HG03558 (cell line): Measurements from ENCODE around the gene TGM6.
"Not testable (repeated sequence)": the region's sequence is repeated elsewhere in the genome, so short reads cannot be mapped to it uniquely, and the experiment has no call there.

Experiments used
- ATAC-seq: cut with Tn5 transposase; IDR thresholded peaks from one replicate; pipeline ENCODE4 v1.9.1; 2021; ENCODE audit warnings: moderate number of reproducible peaks; ENCODE audit not compliant: unreplicated experiment; ENCODE audit errors: extremely low read depth

The TGM6 gene

DNA sequence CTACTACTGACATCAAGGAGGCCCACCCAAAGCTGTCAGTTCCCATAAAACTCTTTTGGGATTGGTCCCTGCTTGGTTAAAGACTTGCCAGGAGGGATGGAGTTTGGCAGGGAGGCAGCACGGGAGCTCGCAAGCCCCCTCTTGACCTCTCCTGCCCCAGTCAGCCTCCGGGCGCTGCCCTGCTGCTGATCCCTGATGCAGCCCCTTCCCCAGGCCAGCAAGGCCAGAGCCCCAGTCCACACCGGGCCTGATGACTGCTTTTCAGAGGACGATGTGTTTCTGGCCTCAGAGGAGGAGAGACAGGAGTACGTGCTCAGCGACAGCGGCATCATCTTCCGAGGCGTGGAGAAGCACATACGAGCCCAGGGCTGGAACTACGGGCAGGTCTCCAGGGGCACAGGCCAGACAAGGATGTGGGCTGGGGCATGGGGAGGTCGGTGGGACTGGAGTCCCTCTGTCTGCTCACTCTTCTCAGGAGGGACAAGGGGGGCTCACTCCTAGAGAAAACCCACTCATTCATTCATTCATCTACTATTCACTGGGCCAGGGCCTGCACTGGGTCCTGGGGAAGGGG, 15.6 kb downstream of the TGM6 start:
- ATAC-seq = no peak

DNA sequence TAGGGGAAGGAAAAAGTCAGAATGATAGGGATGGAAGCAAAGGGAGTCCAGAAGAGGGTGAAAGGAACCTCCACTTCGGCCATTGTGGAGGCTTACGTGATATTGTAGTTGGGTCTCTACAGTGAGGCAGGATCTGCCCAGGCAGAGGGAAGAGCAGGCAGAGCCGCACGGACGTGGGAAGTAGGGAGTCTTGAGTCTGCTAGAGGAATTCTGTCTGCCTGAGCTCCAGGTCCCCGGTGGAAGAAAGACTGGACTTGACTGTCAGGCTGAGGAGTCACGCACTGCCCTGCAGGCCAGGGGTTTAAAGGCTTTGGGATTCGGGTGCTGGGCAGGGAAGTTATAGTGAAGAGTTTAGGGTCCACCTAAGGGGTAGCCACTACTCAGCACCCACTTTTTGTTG, 16.4 kb downstream of the TGM6 start:
- ATAC-seq = no peak

DNA sequence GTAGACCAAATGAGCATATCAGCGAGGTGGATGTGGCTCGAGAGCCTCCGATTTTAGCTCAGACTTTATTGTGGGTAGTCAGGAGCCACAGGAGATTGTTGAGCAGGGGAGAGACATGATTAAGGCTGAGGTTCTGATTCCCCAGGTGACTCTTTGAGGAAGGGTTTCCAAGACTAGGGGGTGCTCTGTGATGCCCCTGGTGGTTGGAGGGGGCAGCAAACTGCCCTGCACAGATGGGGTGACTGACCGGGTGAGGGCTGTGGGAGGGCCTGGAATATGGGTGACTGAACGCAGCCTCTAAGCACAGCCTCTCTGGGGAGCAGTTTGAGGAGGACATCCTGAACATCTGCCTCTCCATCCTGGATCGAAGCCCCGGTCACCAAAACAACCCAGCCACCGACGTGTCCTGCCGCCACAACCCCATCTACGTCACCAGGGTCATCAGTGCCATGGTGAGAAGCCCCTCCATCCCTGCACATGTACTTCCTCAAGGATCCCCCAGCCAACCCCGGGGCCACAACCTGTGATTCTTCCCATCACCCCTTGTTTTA, 17.0 kb downstream of the TGM6 start:
- no peak for ATAC-seq

DNA sequence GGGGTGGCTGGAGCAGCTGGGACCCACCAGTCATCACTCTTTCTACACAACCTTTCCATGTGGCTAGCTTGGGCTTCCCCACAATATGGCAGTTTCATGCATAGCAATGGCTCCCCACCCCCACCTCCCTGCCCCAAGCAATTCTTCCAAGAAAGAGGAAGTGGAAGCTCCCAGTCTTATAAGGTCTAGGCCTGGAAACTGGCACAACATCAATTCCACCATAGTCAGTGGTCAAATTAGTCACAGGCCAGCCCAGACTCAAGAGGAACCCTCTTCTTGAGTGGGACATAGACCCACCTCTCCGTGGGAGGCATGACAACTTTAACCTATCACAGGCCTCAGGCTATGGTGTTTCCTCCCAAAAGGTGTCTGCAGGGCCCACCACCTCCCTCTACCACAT, 17.7 kb downstream of the TGM6 start:
- no peak for ATAC-seq

DNA sequence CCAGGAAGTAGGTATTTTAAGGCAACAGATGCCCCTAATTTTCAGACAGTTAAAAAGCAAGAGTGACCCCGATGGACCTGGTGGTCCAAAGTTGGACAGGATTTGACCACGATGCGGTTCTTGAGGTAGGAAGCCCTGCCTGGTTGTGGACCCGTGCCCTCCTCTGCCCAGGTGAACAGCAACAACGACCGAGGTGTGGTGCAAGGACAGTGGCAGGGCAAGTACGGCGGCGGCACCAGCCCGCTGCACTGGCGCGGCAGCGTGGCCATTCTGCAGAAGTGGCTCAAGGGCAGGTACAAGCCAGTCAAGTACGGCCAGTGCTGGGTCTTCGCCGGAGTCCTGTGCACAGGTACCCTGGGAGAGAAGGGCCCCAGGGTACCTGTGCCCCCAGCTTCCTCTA, 18.7 kb downstream of the TGM6 start:
- no peak for ATAC-seq

DNA sequence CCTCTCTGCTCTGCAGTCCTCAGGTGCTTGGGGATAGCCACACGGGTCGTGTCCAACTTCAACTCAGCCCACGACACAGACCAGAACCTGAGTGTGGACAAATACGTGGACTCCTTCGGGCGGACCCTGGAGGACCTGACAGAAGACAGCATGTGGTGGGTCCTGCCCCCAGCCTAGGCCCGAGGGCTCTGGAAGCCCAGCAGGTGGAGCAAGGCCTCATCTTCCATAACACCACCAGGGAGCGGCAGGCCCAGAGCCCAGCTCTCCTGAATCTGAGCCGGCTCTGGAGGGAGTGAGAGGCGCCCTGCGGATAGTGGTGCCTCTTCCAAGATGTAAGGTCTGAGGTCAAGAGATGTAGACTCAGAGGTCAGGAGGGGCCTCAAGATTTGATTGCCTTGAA, 19.6 kb downstream of the TGM6 start:
- ATAC-seq = no peak

DNA sequence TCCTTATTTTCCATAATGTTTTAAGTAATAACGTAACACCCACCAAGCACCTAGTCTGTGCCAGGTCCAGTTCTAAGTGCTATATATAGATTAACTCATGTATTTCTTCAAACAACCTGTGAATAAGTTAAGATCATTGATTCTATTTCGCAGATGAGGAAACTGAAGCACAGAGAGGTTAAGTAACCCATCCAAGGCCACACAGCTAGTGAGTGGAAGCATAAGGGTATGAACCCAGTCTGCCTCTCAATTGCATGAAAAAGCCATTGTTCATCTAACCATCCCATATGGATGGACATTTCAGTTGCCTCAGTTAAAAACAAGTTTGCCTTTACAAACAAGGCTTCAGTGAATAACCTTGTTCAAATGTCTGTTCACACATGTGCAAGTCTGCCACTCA, 20.8 kb downstream of the TGM6 start:
- no peak for ATAC-seq

DNA sequence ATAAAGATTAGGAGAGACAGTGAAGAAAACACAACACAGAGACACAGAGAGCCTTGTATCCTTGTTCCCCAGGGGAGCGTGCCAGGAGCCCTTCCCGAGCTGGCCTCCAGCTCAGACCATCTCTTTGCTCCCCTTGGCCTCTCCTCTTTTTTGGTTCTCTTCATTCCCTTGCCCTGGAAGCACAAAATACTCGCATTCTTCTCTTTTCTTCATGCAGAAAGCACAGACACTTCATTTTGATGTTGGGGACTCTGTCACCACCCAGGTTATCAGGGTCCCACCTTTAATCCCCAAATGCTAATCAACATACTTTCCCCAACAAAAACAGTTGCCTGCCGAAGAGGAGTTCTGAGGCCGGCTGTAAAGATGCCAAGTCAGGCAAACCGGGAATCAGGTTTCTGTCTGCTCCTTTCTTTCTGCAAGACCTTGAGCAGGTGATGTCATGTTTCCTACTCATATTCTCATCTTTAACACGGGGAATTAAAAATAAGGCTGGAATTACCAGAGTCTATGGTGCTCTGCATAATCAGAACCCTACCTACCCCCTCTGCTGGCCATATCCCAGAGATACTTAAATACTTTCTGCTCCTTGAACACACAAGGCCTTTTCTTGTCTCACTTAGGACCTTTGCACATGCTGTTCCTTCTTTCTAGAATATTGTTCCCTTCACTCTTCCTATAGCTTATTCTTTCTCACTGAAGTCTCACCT, 21.7 kb downstream of the TGM6 start:
- no peak for ATAC-seq

DNA sequence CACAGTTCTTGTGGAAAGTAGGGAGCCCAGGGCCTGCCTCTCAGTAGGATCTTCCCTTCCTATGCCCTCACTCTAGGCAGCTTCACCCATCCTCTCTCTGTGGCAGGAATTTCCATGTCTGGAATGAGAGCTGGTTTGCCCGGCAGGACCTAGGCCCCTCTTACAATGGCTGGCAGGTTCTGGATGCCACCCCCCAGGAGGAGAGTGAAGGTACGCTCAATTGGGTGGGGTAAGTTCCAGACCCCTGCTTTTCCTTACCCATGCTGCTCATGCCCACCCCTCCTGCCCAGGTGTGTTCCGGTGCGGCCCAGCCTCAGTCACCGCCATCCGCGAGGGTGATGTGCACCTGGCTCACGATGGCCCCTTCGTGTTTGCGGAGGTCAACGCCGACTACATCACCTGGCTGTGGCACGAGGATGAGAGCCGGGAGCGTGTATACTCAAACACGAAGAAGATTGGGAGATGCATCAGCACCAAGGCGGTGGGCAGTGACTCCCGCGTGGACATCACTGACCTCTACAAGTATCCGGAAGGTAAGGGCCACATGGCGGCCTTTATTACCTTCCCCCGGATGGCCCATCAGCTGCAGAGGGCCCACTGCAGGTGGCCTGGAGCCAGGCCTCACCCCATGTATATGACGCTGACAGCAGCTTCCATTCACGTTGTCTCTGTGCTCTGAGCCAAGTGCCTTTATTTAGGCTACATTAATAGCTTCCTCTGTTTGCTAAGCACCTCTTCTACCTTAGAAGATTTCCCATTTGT, 22.8 kb downstream of the TGM6 start:
- no peak for ATAC-seq

DNA sequence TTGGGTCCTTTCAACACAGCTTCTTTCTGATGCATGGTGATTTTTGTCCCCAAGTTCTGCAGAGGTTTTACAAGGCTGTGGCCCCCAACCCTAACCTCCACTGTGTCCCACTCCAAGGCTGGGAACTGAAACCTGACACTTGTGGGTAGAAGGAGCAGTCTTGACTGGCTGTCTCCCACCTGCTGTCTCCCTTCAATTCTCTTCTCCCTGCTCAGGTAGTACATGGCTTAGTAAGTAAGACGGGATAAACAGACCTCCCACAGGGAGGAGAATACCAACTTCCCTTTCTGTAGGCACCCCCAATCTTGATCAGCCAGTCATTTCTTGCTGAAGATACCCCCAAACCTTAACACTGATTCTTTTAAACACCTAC, 25.0 kb downstream of the TGM6 start:
- no peak for ATAC-seq

DNA sequence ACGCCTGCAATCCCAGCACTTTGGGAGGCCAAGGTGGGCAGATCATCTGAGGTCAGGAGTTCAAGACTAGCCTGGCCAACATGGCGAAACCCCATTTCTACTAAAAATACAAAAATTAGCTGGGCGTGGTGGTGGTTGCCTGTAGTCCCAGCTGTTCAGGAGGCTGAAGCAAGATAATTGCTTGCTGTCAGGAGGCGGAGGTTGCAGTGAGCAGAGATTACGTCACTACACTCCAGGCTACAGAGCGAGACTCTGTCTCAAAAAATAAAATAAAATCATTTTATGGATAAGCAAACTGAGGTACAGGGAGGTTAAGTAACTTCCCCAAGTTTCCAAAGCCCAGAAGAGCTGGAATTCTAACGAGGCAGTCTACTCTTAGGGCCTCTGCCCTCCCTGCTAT, 26.7 kb downstream of the TGM6 start:
- ATAC-seq = not testable (repeated sequence)

DNA sequence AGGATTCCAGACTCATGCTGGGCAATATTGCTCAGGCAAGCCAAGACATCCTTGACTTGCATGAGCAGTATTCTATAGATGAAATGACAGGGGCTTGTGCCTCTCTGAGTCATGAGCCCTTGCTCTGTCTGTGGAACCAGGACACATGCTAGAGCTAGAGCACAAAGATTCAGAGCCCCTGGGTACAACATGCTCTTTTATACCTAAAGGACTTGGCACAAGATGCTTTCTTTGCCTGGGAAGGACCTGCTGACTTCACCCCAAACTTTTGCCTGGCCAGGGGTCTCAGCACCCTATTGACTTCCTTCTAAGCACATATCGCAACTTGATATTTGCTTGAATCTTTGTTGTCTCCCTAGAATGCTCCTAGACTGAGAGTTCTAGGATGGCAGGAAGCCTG, 27.4 kb downstream of the TGM6 start:
- ATAC-seq = no peak

DNA sequence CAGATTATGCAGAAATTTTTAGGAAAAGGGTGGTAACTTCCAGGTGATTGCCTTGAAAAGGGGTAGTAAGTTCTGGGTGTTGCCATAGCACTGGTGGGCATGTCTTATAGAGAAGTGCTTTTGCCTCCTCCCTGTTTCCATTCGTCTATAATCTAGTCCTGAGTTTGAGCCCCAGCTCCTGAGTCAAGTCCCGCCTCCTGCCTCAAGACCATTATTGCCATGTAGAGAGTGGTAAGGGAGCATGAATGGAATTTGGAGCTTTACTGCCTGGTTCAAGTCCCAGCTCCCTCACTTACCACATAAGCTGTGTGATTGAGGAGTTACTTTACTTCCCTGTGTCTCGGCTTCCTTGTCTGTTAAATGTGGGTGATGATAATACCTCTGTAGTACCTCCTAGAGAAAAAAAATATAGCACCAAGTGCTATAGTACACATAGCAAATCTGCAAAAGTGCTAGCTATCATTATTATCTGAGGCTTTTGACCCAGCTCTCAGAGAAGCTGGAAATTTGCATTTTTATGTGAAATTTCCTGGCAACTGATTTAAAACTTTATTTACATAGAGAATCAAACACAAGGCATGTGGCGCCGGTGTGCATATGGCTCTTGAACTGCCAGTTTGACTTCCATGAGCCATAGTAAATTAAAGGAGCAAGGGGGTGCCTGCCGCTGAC, 36.0 kb downstream of the TGM6 start:
- ATAC-seq = no peak

DNA sequence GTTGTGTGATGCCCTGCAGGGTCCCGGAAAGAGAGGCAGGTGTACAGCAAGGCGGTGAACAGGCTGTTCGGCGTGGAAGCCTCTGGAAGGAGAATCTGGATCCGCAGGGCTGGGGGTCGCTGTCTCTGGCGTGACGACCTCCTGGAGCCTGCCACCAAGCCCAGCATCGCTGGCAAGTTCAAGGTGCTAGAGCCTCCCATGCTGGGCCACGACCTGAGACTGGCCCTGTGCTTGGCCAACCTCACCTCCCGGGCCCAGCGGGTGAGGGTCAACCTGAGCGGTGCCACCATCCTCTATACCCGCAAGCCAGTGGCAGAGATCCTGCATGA, 36.5 kb downstream of the TGM6 start:
- ATAC-seq = no peak

DNA sequence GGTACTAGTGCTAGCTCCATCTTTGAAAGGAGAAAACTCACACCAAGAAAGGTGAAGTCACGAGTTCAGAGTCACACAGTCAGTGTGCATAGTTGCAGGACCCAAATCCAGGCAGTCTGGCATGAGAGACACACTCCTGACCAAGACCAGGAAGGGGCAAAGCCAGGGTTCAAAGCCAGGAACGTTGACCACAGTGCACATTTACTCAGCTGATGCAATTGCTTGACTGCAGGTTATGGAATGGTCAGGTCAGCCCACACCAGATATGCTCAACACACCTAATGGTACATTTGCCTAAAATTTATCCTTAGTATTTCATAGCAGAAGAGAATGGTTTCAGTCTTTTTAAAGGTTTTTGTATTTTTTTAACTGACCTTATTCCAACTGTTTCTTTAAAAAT, 37.7 kb downstream of the TGM6 start:
- ATAC-seq = no peak

DNA sequence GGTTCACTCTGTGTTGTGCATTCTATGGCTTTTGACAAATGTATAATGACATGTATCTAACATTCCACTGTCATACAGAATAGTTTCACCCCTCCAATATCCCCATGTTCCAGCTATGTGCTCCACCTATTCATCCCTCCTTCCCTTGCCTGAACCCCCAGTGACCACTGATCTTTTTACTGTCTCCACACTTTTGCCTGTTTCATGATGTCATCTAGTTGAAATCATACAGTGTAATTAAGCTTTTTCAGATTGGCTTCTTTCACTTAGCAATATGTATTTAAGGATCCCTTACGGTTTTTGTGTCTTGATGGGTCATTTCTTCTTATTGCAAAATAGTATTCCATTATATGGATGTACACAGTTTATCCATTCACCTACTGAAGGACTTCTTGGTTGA, 39.8 kb downstream of the TGM6 start:
- no peak for ATAC-seq

DNA sequence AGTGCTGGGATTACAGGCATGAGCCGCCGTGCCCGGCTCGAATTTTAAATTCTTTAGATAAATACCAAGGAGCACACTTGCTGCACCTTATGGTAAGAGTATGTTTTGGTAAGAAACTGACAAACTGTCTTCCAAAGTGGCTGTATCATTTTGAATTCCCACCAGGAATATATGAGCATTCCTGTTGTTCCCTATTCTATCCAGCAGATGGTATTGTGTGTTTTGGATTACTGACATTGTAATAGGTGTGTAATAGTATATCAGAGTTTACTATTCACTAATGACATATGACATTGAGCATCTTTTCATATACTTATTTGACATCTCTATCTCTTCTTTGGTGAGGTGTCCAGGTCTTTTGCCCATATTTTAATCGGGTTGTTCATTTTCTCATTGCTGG, 40.5 kb downstream of the TGM6 start:
- no peak for ATAC-seq

DNA sequence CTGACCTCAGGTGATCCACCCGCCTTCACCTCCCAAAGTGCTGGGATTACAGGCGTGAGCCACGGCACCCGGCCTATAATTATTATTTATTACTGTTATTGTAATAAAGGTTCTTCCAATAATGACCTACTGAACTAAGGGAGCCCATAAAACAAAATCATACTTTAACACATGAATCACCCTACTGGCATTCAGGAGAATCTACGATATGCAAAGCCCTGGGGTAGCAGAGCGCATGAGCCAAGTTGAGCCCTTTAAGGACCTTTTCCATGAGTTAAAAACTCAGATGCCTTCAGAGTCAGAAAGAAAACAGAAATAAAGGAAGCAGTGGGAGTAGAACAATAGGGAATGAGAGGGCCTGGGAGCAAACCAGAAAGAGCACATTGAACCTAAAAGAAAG, 48.4 kb downstream of the TGM6 start:
- ATAC-seq = no peak

DNA sequence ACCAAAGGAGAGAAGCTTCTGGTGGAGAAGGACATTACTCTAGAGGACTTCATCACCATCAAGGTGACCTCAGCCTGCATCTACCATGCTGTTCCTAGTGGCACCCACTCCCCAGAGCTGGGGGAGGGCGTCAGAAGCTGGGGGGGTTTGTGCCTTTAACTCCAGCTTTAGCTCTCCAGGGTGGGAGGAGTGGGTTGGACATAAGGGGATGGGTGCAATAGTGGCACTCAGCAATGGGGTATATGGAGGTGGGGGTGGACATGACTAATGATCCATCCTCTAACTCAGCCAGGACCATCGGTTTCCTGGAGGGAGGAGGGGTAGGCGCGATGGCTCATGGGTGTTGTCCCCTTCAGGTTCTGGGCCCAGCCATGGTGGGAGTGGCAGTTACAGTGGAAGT, 49.8 kb downstream of the TGM6 start:
- ATAC-seq = no peak

DNA sequence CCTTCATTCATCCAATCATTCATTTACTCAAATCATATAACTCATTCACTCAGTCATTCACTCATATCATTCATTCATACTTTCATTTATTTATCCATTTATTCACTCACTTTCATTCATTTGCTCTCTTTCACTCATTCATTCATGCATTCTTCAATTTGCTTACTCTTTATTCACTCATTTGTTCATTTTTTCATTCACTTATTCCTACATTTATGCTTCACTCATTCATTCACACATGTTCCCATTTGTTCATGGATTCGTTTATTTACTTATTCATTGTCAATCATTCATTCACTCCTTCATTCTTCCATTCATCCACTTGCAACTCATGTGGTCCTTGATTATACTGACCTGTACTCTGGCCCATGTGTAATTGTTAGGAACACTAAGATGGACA, 50.5 kb downstream of the TGM6 start:
- ATAC-seq = no peak

DNA sequence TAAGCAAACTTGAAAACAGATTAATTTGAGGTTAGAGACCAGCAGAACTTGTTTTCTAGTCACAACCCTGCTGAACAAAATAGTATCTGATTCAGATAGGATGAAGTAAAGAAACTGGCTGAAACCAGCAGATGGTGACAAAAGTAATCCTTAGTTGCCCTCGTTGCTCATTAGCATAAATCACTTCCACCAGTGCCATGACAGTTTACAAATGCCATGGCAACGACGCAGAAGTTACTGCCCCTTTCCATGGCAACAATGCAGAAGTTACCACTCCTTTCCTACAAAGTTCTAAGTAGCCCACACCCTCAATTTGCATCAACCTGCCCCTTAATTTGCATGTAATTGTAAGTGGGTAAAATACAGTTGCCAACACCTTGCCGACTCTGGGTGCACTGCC, 66.1 kb downstream of the TGM6 start:
- ATAC-seq = no peak
